Mesodermal cell (in vitro differentiated cells): ENCODE data around the gene EPHA7.

Source experiments
- H3K27ac ChIP-seq: 2 replicates; pipeline ENCODE4 v1.7.0; 2013; ENCODE audit warnings: mild to moderate bottlenecking, low read depth, low read length, moderate library complexity; ENCODE audit not compliant: severe bottlenecking
- H3K36me3 ChIP-seq: 2 replicates; pipeline ENCODE4 v1.7.1; 2013; ENCODE audit warnings: mild to moderate bottlenecking, low read length, moderate library complexity; ENCODE audit not compliant: control insufficient read depth, insufficient read depth
- H3K4me1 ChIP-seq: one replicate; pipeline ENCODE4 v1.7.1; 2013; ENCODE audit warnings: mild to moderate bottlenecking, low read length; ENCODE audit not compliant: insufficient read depth, control insufficient read depth, poor library complexity, severe bottlenecking
- H3K4me3 ChIP-seq: 2 replicates; pipeline ENCODE4 v1.7.0; 2013; ENCODE audit warnings: low read length, control low read depth, mild to moderate bottlenecking; ENCODE audit not compliant: insufficient read depth, poor library complexity, severe bottlenecking; ENCODE audit errors: extremely low read depth
- H3K9me3 ChIP-seq: 2 replicates; pipeline ENCODE4 v1.7.1; 2013; ENCODE audit warnings: mild to moderate bottlenecking, low read length, moderate library complexity; ENCODE audit not compliant: control insufficient read depth
- WGBS, 2 experiments: methylation state at CpG; one replicate each; pipeline ENCODE4 v1.1.5; 2013; ENCODE audit warnings: missing lambda C conversion rate in 2 of 2; ENCODE audit not compliant: insufficient coverage in 2 of 2; 5-methylcytosine and 5-hydroxymethylcytosine counted together

The EPHA7 gene

GRCh38 chr6:93418408-93419303 is 703 bp downstream of the EPHA7 start:
- WGBS, 2 experiments: 0% methylated on average over 57 to 72 of the region's 89 CpGs
- peak overlapping the region; percentile 78 for H3K4me3 ChIP-seq
- H3K9me3 ChIP-seq: no peaks in the 10 kb centered on the region
- no peaks in the 10 kb centered on the region for H3K36me3 ChIP-seq
- no peaks in the 10 kb centered on the region for H3K4me1 ChIP-seq
- H3K27ac ChIP-seq: peak overlapping the region; percentile 75

- H3K9me3 ChIP-seq: no peaks in the 10 kb centered on the region
- peak overlapping the region; percentile 78 for H3K4me3 ChIP-seq
- WGBS, 2 experiments: 0% methylated on average over 1 to 3 of the region's 5 CpGs
- H3K36me3 ChIP-seq: no peaks in the 10 kb centered on the region
- no peak overlapping the region for H3K27ac ChIP-seq
- H3K4me1 ChIP-seq: no peaks in the 10 kb centered on the region
Observed at GRCh38 chr6:93418033-93418407, 1.3 kb downstream of the EPHA7 start.

- WGBS, 2 experiments: 0 to 1% methylated on average over 15 to 20 of the region's 27 CpGs
- peak overlapping the region; percentile 78 for H3K4me3 ChIP-seq
- no peaks in the 10 kb centered on the region for H3K4me1 ChIP-seq
- H3K27ac ChIP-seq: no peak overlapping the region
- no peaks in the 10 kb centered on the region for H3K9me3 ChIP-seq
- H3K36me3 ChIP-seq: no peaks in the 10 kb centered on the region
Observed at GRCh38 chr6:93417421-93418013, 1.8 kb downstream of the EPHA7 start.

GRCh38 chr6:93416571-93417420 is 2.6 kb downstream of the EPHA7 start:
- 0 to 1% methylated on average over 41 to 47 of the region's 77 CpGs for WGBS, 2 experiments

GRCh38 chr6:93413190-93413589 is 6.2 kb downstream of the EPHA7 start:
- Histone ChIP-seq H3K9me3 (no peaks in the 10 kb centered on the region), H3K4me1 (no peaks in the 10 kb centered on the region), H3K4me3 (no peak overlapping the region), H3K27ac (no peak overlapping the region), H3K36me3 (peaks cover 11% of the 10 kb centered on the region)

More at GRCh38 chr6:93416571-93417420, 2.6 kb downstream of the EPHA7 start:
- Histone ChIP-seq H3K4me1 (no peaks in the 10 kb centered on the region), H3K9me3 (no peaks in the 10 kb centered on the region), H3K36me3 (no peaks in the 10 kb centered on the region), H3K27ac (no peak overlapping the region), H3K4me3 (peak overlapping the region; percentile 78)

GRCh38 chr6:93412452-93412851 is 6.9 kb downstream of the EPHA7 start:
- H3K9me3 ChIP-seq: no peaks in the 10 kb centered on the region
- H3K4me3 ChIP-seq: no peak overlapping the region
- no peak overlapping the region for H3K27ac ChIP-seq
- H3K4me1 ChIP-seq: no peaks in the 10 kb centered on the region
- H3K36me3 ChIP-seq: peaks cover 11% of the 10 kb centered on the region

- no peak overlapping the region for H3K27ac ChIP-seq
- WGBS, 2 experiments: no CpG with 5 or more reads among the region's 1 CpG
Observed at GRCh38 chr6:93407186-93407585, 12.2 kb downstream of the EPHA7 start.

GRCh38 chr6:93403390-93403789 is 16.0 kb downstream of the EPHA7 start:
- Histone ChIP-seq H3K27ac (no peak overlapping the region), H3K36me3 (no peaks in the 10 kb centered on the region)
- whole genome bisulfite sequencing, 2 experiments: 88 to 100% methylated on average over 2 to 3 of the region's 3 CpGs

More at GRCh38 chr6:93407186-93407585, 12.2 kb downstream of the EPHA7 start:
- peaks cover 11% of the 10 kb centered on the region for H3K36me3 ChIP-seq
- H3K4me3 ChIP-seq: no peak overlapping the region
- H3K9me3 ChIP-seq: no peaks in the 10 kb centered on the region
- no peaks in the 10 kb centered on the region for H3K4me1 ChIP-seq

GRCh38 chr6:93398723-93399122 is 20.6 kb downstream of the EPHA7 start:
- 60% methylated on average over 1 of the region's 1 CpG; no CpG with 5 or more reads in 1 of the 2 experiments for WGBS, 2 experiments
- H3K27ac ChIP-seq: no peak overlapping the region

More at GRCh38 chr6:93403390-93403789, 16.0 kb downstream of the EPHA7 start:
- Histone ChIP-seq H3K9me3 (no peaks in the 10 kb centered on the region), H3K4me1 (no peaks in the 10 kb centered on the region), H3K4me3 (no peak overlapping the region)

GRCh38 chr6:93394471-93394870 is 24.9 kb downstream of the EPHA7 start:
- Histone ChIP-seq H3K4me1 (no peaks in the 10 kb centered on the region), H3K36me3 (no peaks in the 10 kb centered on the region), H3K4me3 (no peak overlapping the region), H3K27ac (no peak overlapping the region), H3K9me3 (no peaks in the 10 kb centered on the region)
- 75 to 100% methylated on average over 1 to 2 of the region's 2 CpGs for WGBS, 2 experiments

More at GRCh38 chr6:93398723-93399122, 20.6 kb downstream of the EPHA7 start:
- Histone ChIP-seq H3K36me3 (no peaks in the 10 kb centered on the region), H3K4me1 (no peaks in the 10 kb centered on the region), H3K9me3 (no peaks in the 10 kb centered on the region), H3K4me3 (no peak overlapping the region)
